ENCODE data around the gene HCRT.
"Not testable (repeated sequence)": the region's sequence is repeated elsewhere in the genome, so short reads cannot be mapped to it uniquely, and the experiment has no call there.

HCRT gene

DNA sequence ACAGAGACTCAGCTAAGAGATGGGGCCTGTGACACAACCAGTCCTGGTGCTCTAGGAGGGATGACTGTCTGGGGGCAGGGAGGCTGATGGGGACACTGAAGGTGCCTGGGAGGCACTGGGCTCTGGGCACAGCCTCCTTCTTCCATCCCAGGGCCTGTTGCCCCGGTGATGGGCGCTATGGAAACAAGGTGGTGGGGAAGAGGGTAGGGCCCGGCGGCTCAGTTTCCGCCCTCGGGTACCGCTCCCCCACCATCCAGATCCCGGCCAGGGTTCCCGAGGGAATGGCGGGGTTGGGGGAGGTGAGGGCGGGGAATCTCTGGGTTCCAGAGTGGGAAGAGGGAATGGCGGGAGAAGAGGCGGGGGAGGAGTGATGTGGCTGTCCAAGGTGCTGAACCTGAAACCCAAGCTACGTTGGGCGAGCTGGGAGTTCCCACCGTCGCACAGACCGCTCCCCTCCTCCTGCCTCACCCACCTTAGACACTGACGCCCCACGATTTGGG is 5.3 kb downstream of the HCRT start:
- DNase-seq (ENCODE audit: low spot score), result no peak

DNA sequence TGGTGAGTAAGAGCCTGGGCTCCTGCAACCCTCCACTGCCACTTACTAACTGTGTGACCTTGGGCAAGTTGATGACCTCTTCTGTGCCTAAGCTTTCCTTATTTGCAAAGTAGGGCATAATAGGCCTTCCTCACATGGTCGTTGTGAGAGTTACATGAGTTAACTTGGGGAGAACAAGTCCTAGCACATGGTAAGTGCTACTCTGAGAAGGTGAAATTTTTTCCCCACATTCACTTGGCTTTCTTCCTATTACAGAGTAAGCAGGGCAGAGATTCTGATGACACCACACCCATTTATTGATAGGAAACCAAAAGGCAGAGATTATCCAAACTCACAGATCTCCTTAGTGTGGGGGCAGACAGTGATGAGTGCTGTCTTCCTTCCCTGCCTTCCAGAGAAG is 5.9 kb downstream of the HCRT start:
- no peak for DNase-seq (ENCODE audit: low spot score)

DNA sequence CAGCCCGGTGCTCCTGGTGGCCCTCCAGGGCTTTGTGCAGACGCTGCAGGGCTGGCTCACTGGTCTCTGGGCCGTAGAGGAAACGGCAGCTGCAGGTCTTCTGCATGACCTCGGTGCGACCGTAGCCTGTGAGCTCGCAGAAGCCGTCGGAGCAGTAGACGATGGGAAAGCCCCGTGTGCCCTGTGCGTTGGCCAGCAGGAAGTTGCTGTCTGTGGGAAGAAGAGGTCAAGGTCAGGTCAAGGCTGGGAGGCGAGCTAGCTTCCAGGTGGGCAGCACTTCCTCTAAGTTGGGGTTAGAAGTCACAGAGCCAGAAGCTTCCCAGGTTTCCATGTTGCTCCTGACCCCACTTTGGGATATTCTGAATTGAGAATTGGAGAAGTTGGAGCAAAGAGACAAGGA is 6.4 kb downstream of the HCRT start:
- DNase-seq (ENCODE audit: low spot score), result no peak

DNA sequence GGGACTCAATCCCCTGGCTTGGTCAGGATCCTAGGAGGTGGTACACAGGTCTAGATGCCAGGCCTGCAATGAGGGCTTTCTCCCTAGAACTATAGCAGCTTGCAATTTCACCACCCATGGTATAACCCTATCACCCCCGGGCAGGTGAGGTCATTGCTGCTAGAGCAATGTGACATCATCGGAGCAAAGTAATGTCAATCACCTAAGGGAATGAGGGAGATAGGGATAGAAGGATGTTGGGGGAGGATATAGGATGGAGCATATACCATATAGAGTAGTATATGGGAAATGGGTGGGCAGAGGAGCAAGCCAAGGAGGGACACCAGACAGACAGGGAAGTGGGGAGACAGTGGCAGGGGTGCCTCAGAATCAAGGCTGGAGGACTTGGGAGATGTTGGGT is 7.6 kb downstream of the HCRT start:
- DNase-seq (ENCODE audit: low spot score), result no peak

DNA sequence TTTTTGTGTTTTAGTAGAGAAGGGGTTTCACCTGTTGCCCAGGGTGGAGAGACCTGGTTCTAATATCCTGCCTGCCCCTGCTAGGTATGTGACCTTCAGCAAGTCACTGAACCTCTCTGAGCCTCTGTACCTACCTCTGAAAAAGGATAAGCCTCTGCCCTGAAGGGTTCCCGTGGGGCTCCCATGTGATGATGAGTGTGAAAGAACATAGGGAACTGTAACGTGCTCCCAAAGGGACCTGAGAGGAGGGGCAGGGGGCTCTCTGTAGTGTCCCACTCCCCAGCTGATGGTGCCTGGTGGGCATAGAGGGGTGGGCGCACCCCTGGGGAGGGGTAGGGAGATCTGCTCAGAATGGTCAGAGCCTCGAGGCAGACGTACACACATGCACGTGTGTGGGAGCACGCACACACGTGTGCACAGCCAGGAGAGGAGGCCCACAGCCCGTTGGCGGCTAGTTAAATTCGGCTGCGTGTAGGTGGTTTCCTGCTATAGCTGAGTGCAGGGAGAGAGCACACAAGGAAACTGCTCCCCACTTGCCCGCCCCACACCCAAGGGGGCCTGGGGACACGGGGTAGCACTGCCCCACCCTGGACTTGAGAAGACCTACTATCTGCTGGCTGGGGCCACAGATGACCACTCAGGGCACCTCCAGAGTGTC is 11.0 kb downstream of the HCRT start:
- DNase-seq (ENCODE audit: low spot score), result no peak

DNA sequence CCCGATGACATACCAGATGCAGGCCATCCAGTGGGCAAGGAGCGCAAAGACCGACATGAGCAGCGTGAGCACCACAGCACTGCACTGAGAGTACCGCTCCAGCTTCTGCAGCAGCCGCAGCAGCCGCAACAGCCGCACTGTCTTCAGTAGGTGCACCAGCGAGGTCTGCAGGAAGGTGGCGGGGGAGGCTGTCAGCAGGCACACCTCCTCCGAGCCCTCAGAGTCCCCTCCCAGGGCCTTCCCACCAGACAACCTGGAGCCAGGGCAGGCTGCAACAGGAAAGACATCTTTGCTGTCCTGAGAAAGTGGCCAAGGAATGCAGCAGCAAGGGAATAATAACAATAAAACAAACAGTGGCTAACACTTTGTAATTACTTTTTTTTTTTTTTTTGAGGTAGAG is 13.4 kb downstream of the HCRT start:
- no peak for DNase-seq (ENCODE audit: low spot score)

DNA sequence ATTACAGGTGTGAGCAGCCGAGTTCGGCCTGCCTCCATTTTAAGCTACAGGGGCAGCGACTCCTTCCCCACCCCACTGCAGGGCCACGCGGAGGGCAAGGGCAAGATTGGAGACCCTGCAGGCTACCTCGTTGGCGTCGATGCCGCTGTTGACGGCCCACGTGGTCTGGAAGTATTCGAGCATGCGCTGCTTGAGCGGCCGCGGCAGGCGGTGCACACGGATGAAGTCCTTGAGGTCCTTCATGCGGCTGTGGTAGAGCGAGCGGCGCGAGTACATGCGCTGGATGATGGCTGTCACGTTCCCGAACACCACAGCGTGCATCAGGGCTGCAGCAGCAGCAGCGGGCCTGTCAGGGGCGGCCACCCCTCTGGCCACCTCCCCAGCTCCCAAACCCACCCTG is 15.9 kb downstream of the HCRT start:
- no peak for DNase-seq (ENCODE audit: low spot score)

DNA sequence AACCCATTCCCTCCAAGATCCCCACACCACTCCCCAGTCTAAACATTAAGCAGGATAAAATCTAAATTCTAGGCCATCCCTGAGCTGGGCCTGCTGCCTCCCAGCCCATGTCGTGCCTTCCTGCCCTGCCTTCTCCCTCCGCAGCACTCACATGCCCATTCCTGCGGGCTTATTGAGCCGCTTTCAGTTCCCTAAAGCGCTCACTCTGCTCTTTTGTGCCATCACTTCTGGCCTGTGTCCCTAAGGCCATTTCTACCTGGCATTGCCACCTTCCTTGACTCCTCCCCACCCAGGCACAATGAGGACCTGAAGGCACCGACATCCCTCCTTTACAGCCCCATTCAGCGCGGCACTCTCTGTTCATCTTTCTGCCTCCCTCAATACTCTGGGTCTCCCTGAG is 17.4 kb downstream of the HCRT start:
- no peak for DNase-seq (ENCODE audit: low spot score)

DNA sequence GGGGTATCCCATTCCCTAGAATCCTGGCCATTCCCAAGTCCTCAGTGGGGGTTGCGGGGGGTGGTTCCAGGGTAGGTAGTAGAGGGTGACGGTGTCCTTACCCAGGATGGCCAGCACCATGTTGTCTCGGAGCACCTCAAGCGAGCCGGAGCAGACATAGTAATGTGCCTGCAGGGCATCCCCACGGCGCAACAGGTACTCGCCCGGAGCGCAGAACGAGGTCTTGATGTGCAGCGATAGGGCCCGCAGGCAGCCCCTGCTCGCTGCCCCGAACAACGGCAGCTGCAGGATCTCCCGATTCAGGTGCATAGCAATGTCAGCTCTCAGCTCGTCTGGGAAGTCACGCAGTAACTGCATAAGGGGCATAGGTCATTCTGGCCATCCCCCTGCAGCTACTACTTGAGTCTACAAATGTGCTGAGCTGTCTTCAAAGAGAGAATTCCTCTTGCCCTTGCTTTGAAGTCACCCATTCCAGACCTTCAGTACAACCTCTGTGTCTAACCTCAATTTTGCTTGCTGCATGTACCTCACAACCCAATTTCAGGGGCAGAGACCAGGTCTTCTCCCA is 19.0 kb downstream of the HCRT start:
- no peak for DNase-seq (ENCODE audit: low spot score)

DNA sequence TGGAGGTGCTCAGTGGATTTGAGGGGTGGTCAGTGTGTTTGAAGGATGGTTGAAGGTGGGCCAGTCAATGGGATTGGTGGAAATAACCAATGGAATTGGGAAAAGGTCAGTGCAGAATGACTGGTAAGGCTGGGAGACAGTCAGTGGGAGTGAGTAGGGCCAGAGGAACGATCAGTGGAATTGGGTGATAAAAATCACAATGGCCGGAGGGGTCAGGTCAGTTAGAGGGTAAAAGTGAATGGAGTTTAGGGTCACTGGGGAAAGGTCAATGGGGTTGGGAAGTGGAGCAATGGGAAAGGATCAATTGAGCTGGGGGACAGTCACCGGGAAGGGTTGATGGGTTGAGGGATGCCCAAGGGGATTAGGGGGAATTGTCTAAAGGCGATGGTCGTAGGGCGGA is 19.5 kb downstream of the HCRT start:
- no peak for DNase-seq (ENCODE audit: low spot score)

DNA sequence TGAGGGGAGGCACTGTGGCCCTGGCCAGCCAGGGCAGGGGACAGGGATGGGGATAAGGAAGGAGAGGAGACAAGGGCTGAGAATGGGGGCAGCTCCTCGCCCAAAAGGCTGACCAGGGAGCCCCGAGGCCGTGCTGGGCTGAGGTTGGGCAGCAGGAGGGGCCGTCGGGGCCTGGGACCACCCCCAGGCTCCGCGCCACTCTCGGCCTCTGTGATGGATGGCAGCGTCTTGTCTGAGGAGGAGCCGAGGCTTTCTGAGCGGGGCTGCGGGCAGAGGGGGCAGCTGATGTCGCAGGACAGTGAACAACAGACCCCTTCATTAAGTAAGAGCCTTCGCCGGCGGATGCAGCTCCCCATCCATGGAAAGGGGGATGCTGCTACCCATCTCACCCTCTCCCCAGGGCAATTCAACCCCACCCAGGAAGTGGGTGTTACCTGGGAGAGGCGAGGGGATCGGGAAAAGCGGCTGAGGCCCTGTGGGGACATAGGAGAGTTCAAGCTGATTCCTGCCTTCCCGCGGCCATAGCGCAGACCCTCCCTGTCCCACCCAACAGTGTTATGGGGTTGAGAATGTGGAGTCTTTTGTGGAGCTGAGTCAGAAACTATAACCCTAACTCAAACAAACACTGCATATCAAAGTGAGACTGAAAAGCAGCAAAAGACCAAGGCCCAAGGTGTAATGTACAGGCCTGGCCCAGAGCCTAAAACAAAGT is 21.4 kb downstream of the HCRT start:
- DNase-seq (ENCODE audit: low spot score), result no peak

DNA sequence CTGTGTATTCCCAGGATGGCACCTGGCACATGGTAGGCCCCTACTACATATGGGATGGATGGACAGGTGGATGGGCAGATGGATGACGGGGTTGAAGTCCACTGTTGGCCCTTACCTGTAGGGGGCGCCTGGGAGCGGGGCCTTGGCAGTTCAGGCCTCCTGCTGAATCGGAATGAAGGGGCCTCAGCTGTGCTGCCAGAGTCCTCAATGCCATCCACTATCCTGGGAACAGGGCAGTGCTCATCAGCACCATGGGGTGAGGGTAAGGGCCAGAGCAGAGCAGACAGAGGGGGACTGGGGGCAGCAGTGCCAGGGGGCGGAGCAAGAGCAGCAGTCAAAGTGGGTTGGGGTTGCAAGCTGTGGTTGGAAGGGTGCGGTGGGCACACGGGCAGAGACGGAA is 22.1 kb downstream of the HCRT start:
- peak; percentile 51 for DNase-seq (ENCODE audit: low spot score)

DNA sequence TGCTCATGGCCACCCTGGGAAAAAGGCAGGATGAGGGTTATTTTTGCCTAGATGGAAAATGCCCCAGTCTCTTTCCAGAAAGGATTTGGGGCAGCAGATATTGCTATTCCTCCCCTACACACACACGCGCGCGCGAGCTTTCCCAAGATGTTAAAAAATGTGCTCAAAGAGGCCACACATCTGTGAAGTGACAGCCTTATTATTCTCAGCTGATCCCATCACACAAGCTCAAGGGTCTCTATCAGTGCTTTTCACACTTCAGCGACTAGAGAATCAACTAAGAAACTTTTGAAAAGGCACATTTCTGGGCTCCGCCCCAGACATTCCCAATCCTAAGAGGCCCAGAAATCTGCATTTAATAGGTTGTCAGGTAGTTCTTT is 24.7 kb downstream of the HCRT start:
- no peak for DNase-seq (ENCODE audit: low spot score)

DNA sequence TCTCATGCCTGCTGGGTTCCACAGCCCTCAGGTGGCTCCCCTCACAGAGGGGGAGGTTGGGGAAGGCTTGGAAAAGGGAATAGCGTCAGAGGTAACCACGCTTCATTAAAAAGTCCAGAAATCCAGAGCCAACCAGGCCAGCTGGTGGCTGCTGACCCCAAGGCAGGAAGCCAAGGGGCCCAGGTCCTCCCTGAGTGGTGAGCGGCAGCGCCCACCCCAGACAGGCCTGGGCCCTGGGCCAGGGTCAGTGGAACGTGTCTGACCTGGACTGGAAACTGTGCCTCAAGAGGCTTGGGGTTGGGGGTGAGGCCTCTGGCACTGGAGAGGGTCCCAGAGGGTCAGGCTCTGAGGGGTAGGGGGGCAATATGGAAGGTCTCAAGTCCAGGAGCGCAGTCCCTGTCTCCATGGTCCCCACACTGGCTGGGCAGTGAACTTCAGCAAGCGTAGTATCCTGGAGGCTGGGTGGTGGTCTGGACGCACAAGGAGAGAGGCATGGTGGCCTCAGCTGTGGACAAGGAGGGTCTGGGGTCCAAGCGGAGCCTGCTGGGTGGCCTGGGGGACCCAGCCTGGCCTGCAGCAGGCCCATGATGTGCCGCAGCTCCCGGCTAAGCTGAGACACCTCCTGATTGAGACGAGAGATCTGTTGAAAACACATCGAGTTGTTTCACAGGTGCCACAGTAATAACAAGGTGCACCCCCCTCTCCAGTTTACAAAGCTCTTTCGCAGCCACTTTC is 25.3 kb downstream of the HCRT start:
- DNase-seq (ENCODE audit: low spot score), result no peak

DNA sequence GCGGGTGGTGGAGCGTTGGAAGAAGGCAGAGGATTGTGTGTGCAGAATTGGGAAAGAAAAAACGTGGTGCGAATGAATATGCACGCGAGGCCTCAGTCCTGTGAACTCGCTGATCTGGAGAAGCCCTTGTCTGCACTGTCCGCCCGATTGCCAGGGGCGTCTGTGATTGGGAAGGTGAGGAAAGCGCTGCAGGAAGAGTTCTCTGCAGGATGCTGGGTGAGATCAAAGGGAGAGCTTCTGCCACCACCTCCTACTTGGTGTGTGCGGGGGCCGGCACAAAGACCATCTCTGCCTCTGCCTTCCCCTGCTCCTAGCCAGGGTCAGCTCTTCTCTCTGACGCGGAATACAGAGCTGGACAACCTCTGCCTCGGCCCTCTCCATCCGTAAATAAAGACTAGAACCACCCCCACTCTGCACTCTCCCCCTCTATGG is 29.6 kb downstream of the HCRT start:
- no peak for DNase-seq (ENCODE audit: low spot score)

DNA sequence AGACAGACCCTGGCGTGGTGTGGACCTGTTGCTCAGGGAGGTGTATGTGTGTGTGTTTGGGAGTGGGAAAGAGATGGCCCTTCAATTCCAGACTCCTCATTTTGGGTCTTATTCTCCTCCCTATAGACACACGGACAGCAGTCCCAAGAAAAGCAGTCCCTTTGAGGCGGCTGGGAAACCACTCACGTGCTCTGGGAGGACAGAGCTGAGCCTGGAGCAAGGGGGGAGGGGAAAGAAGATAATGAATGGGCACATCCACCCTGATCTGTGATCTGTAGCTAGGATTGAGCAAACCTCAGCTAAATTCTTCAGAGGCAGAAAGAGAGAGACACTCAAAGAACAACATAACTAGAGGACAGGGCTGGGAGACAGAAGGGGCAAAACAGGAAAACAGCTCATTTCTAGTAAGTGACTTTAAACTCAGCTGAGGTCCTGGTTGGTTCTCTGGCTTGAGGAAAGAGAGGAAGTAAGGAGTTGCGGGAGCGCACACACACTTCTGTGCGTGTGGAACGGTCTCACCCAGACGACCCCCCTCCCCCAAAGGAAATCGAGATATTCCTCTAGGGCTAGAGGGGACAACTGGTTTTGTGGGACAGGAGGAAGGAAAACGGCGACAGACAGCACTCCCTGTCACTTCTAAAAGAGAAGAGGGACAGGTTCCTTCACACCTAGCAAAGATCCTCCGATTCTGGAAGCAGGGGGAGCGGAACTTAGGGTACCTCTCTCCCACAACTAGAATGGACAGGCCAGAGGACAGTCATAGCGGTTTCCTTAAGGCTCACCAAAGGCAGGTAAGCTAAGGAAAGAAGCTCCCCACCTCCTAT is 31.1 kb downstream of the HCRT start:
- peak; percentile 18 for DNase-seq (ENCODE audit: low spot score)

DNA sequence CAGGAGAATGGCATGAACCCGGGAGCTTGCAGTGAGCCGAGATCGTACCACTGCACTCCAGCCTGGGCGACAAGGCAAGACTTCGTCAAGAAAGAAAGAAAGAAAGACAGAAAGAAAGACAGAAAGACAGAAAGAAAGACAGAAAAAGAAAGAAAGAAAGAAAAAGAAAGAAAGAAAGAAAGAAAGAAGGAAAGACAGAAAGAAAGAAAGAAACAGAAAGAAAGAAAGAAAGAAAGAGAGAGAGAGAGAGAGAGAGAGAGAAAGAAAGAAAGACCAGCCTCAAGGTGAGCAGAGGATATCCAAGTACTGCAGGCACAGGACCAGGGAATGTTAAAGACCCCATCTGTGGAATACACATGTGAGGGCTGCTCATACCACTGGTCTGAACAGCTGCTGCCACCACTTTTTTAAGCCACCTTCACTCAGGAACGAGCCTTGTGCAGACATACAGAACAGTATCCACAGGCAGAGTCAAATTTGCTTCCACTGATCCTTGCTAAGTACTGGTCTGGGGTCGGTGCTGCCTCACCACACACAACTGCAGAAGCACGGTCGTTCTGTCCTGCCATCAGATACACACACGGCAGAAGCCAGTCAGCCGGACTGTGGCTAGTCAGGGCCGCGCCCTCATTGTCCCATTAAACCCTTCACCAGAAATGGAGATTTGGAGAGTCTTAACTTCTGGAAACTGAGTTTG is 38.2 kb downstream of the HCRT start:
- no peak for DNase-seq (ENCODE audit: low spot score)

DNA sequence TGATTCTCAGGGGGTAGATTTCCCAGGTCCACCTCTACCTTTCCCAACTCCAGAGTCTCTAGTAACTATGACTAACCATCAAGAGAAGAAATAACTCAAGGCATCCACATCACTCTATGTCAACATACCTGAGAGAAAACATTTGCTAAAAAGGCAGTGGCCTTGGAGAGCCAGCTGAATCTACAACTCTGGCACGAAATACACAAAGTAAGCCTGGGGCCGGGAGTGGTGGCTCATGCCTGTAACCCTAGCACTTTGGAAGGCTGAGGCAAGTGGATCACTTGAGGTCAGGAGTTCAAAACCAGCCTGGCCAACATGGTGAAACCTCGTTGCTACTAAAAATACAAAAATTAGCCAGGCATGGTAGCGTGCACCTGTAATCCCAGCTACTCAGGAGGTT is 42.1 kb downstream of the HCRT start:
- DNase-seq (ENCODE audit: low spot score), result not testable (repeated sequence)

DNA sequence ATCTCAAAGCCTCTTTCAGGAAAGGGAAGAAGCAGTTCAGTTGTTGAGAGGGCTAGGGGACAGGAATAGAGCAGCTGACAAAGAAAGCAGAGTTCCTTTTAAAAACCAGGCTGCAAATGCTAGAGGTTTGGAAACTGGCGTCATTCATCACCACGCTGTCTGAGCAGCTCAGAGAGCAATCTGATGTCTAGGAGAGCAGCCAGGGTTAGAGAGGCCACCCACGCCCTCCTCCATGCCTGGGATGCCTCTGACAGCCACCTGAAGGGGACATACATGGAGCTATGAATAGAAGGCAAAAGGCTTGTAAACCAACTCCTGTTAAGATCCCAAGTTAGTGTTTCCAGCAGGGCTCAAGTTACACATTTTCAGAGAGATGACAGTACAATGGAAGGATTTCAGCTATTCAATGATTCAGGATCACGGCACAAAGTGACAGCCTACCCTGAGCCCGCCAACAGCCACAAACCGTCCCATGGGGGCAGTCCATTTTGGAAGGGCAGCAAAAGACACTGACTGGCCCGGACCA is 42.8 kb downstream of the HCRT start:
- DNase-seq (ENCODE audit: low spot score), result no peak

DNA sequence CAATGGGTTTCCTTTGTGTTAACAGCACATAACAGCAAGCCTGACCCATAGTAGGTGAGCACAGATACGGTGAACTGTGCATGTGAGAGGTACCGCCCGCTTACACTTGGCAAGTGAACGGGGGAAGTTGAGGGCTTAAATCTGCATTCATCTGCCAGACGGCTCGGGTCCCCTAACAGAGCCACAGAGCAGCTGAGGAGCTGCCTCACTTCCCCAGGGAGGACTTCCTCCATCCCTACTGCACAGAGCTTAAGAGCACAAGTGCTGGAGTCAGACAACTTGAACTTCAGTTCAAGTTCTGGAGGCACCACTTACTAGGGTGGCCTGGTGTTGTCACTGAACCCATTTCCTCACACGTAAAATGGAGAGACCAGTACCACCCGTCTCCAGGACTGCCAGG is 43.9 kb downstream of the HCRT start:
- no peak for DNase-seq (ENCODE audit: low spot score)

DNA sequence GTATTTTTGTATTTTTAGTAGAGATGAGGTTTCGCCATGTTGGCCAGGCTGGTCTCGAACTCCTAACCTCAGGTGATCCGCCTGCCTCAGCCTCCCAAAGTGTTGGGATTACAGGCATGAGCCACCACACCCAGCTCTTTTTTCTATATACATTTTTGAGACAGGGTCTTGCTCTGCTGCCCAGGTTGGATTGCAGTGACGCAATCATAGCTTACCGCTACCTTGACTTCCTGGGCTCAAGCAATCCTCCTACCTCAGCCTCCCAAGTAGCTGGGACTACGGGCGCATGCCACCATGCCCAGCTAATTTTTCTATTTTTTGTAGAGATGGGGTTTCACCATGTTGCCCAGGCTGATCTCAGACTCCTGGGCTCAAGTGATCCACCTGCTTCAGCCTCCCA is 44.6 kb downstream of the HCRT start:
- DNase-seq (ENCODE audit: low spot score), result not testable (repeated sequence)
